Ammon's horn (tissue), 1 donor: ENCODE results near the gene RPS21.
A peak's percentile ranks its signal among the peaks of the same experiment; 100 is the strongest.

Source experiments
- DNase-seq: peaks from one replicate; pipeline ENCODE4 v3.0.0-alpha.2; 2016; ENCODE audit warnings: low spot score

Gene RPS21

GRCh38 chr20:62396367-62397239 is 9.7 kb downstream of the RPS21 start:
- no peak for DNase-seq

- DNase-seq: no peak
Measured at GRCh38 chr20:62398120-62398821, 11.4 kb downstream of the RPS21 start.

GRCh38 chr20:62400021-62400420 is 13.1 kb downstream of the RPS21 start:
- DNase-seq: no peak

- DNase-seq: no peak
Measured at GRCh38 chr20:62400541-62400940, 13.6 kb downstream of the RPS21 start.

GRCh38 chr20:62401331-62401779 is 14.5 kb downstream of the RPS21 start:
- DNase-seq: no peak

GRCh38 chr20:62402456-62403150 is 15.7 kb downstream of the RPS21 start:
- no peak for DNase-seq

- DNase-seq: no peak
Measured at GRCh38 chr20:62403331-62403730, 16.4 kb downstream of the RPS21 start.

GRCh38 chr20:62404112-62404665 is 17.3 kb downstream of the RPS21 start:
- no peak for DNase-seq

GRCh38 chr20:62404761-62405107 is 17.8 kb downstream of the RPS21 start:
- DNase-seq: no peak

GRCh38 chr20:62405108-62405980 is 18.4 kb downstream of the RPS21 start:
- DNase-seq: no peak

GRCh38 chr20:62405981-62406513 is 19.1 kb downstream of the RPS21 start:
- no peak for DNase-seq

- DNase-seq: no peak
Measured at GRCh38 chr20:62406635-62407176, 19.8 kb downstream of the RPS21 start.

- peak; percentile 96 for DNase-seq
Measured at GRCh38 chr20:62407221-62407992, 20.5 kb downstream of the RPS21 start, which contains the start of gene CABLES2. TSS of gene CABLES2 (minus strand) at chr20:62407285. CDS start at chr20:62407276, 9 bp downstream.

- DNase-seq: no peak
Measured at GRCh38 chr20:62408055-62408454, 21.2 kb downstream of the RPS21 start.

- DNase-seq: no peak
Measured at GRCh38 chr20:62408640-62409039, 21.7 kb downstream of the RPS21 start.

GRCh38 chr20:62409086-62409853 is 22.4 kb downstream of the RPS21 start:
- no peak for DNase-seq

- no peak for DNase-seq
Measured at GRCh38 chr20:62409931-62410745, 23.2 kb downstream of the RPS21 start.
